CD4-positive, alpha-beta T cell treated with Interleukin-2 at 100 ng/mL for 4 hours (primary cell): Measurements from ENCODE around the gene RARRES1.
A peak's percentile ranks its signal among the peaks of the same experiment; 100 is the strongest.

ENCODE experiments used
- DNase-seq: peaks from one replicate; pipeline ENCODE4 v3.0.0-alpha.2; 2020; ENCODE audit warnings: low spot score

Gene RARRES1

DNA sequence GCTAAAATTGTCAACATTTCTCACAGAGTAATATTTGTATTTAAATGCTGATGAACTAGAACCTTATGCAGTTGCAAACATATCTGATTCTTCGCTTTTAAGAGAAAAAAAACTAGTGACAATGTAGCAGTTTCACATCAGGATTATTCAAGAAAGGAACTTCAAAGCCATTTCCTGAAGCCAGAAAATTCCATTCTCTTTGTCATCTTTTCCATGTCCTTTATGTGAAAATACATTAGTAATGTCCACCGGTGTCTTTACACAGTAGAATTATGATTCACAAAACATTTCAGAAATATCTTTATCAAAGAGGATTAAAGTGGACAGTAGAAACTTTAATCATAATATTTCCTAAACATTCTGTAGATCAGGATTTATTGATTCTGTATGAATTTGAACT, 47.1 kb downstream of the RARRES1 start:
- no peak for DNase-seq

DNA sequence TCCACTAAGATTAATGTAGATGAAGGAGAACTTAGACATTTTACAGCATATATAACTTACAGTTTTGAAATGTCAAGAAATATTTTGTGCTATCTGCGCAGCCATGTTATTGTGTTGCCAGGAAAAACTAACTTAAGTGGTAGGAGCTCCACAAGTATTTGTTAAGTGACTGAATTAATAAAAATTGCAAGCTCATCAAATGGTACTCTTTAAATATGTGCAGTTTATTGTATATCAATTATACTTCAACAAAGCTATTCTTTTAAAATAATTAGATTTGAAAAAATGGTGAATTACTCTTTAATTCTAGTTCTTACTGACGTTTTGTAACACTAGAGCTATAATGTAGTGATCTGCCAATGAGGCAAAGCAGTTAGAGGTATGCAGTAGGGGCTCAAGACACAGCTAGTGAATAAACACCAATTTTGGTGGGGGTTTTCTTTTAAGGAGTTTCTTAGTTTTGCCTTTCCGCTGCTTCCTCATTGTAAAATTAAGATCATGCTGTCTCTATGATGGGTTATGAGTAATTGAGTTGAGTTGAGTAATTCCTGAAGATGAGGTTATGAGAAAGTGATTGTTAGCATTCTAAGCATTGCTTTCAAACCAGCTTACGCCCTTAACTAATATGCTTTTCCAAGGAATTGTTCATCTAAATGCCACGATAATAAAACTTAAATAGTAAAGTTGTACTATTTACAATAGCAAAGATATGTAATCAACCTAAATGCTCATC, 48.9 kb downstream of the RARRES1 start:
- no peak for DNase-seq

DNA sequence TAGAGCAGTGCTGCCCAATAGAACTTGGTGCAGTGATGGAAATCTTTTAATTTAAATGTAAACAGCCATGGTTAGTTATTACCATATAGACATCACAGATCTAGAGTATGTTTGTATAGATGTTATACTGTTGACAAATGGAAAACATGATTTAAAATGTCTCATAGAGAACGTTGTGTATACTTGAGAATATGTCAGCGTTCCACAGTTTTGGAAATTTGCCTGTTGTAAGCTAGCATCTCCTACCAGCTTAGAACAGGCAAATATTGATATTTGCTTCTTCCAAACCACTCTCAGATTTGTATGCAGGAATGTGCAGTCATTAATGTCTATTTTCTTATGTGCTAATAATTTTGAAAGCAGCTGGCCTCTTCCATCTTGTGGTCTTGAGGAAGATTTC, 51.4 kb downstream of the RARRES1 start:
- no peak for DNase-seq

- DNase-seq = no peak
Measured at GRCh38 chr3:158679547-158680000, 52.7 kb downstream of the RARRES1 start.

- DNase-seq = no peak
Measured at GRCh38 chr3:158678687-158679086, 53.6 kb downstream of the RARRES1 start.

DNA sequence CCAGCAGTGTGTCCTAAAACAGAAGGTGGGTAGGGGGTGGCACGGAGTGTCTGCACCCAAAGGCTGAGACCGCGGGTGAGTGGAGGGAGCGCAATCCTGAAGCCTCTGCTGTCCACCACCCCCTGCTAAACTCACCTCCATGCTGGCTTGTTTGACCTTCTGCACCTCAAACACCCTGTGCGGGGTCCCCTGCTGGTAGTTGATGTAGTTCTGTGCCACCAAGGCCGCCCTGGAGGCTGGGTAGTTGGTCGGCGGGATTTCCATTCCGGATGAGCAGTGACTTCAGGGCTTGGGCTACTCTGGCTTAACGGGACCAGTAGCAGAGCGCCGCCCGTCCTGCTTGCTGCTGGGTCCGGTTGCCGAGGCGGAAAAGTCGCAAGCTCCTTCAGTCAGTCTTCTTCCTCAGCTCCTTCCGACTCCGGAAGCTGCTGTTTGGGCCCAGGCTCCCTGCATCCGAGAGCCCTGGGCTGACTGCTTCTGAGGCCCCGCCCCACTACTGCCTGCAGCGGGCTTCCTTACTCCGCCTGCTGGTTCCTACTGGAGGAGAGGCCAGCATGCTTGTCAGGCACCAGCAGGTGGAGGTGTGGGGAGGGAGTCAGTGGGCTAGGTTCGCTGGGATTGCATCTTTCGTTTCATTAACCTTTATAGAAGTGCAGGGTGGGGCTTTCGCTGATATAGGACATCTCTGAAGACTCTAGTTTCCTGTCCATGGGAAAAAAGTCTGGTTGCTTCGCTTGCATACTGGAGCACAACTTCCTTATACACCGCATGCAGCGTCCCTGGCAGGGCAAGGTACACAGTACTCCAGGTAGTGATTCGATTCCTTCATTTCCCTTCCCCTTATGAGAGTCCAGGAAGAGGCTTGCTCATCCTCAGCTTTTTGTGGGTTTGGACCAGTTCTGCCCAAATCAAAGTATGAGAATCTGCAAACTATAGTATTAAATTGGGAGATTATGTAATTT, 59.8 kb downstream of the RARRES1 start, which contains the start of gene LXN:
TSS of gene LXN (minus strand) at position 434 of the 962 bp plus-strand sequence. CDS start at position 264, 170 bp downstream.
- peak; percentile 79 for DNase-seq

GRCh38 chr3:158671821-158672214, 60.4 kb downstream of the RARRES1 start:
- no peak for DNase-seq

GRCh38 chr3:158668506-158668905, 63.8 kb downstream of the RARRES1 start:
- no peak for DNase-seq

DNA sequence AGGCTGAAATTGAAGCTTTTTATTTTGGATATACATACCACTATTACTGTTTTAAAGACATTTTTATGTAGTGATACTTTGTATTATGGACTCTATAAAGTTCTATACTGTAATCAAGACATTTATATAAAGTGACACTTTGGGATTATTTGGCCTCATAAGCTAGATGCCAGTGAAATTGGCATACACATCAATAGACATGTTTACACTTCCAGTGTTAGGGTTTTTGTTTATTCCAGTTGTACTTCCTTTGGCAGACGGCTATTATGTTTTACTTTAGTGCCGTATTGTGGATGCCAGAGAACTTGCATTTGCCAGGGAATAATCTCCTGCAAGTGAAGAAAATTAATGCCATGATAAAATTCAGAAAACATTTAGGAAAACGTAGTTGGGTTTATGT, 65.8 kb downstream of the RARRES1 start:
- DNase-seq = no peak

DNA sequence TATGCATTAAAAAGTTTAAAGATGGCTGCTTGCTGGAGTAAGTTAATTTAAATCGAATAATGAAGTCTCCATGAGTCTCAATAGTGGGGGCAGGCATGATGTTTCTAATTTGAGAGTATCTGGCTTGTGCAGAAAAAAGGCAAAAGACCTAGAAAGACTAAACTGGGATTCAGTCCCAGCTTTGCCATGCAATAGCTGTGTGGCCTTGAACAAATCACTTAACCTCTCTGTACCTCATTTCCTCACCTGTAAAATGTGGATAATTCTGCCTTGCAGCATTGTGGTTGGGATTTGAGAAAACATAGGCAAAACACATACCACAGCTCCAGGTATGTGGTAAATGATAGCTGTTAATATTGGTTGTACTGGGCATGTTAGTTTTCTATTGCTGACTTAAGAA, 68.4 kb downstream of the RARRES1 start:
- DNase-seq = no peak

DNA sequence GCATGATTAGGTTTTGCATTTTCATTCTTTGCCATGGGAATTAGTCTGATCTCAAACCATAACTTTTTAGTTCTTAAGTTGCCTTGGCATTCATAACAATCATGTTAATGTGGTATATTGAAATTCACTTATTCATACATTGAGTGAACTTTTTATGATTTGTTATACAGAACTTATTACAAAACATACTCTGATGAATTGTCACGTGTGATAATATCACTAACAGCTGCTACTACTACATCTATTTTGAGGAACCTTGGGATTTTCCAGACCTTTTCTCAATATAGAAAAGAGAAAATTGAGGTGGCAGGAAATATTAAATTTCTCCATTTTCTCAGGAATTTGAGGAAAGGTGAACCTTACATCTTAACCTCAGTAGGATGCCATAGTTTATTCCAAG, 69.0 kb downstream of the RARRES1 start:
- DNase-seq = no peak

DNA sequence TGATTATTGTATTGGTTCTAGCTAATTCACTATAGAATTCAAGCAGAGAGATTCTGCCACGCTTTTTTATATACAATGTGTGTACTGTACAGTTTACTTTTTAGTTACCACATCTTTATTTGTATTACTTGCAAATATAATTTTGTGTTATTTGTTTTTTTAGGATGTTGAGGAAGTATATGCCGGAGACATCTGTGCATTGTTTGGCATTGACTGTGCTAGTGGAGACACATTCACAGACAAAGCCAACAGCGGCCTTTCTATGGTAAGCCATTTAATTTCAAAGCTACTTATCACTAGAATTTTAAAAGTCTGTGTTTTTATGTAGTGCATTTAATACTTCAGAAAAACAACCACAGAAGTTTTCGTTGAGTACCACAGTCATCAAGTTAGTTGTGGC, 71.5 kb downstream of the RARRES1 start:
- no peak for DNase-seq

DNA sequence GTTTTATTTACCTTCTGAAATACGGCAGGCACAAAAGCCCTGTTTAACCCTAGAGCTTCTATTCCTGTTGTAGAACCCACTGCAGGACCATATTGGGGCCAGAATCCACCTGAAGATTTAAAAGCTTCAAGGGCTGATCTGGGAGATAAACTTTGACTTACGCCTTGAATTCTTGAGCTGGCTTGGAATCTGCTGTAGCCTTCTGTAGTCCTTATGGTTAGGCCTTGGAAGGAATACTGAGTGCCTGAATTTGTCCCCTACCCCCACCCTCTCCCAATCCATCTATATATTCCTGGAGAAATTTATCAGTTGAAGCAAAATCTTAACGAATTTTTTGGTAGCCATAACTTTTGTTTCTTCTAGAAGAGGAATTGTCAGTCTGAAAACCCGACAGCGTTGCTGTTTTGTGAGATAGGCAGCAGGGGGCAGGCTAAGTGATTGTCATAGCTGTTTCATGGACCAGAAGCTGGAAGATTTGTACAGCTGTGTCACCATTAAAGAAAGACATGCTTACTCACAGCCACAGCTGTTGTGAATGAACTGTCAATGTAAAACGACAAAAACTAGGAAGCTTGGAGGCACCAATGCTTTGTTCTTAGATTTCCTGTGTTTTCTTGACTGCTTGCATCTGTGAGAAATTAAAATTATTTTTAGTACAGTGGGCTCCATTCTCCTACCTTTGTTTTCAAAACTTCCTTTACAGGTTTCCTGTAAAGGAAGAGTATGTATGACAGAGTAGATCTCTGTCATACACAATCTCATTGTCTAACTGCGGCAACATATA, 72.6 kb downstream of the RARRES1 start:
- peak; percentile 65 for DNase-seq

DNA sequence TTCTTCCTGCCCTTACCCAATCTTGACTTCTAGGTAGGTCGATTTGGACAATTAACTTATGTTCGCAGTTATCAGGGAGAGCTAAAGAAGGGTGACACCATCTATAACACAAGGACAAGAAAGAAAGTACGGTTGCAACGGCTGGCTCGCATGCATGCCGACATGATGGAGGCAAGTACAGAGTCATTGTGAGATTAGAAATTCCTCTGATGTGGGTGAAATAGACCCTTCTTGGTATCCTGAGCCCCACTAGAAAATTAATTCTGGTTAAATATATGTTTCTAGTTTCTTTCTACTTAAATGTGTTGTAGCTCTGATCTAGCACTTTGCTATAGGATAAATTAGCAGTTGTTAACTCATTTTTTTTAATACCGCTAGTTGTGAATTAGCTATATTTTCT, 73.4 kb downstream of the RARRES1 start:
- no peak for DNase-seq

DNA sequence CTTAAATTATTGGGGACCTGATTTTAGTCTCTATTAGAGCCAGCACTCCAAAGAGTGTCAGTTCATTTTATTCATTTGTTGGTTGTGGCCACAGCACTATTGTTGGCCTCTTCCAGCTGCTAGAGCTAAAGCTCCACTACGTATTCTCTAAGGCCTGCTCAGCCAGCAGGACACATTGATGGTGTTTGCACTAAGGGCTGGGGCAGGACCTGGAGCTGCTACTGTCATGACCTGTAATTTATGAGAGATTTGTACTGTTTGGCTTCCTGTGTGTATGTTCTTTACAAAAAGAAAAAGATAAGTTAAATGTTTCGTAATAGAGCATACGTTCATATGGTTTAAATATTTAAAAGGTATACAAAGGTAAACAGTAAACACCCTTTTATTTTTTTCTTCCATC, 79.8 kb downstream of the RARRES1 start:
- no peak for DNase-seq

GRCh38 chr3:158651192-158651591, 81.1 kb downstream of the RARRES1 start:
- DNase-seq = no peak

DNA sequence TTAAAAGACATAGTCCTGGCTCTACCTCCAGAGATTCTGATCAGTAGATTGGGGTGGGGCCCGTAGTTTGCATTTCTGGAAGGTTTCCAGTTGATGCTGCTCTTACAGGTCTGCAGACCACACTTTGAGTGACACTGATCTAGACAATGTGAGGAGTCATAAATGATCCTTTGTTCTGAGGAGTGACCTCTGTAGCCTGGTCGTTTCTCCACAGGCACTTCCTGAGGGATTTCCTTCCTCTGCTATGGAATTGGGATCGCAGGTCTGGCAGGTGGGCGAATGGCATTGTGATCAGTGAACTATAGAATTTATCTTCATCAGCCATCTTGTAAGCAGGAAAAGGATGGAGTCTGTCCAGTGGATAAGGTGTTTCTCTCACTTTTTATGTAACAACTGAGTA, 82.5 kb downstream of the RARRES1 start:
- DNase-seq = no peak
